GM21786 (cell line): ENCODE results near the gene SSBP2.
"Not testable (repeated sequence)": the region's sequence is repeated elsewhere in the genome, so short reads cannot be mapped to it uniquely, and the experiment has no call there.

Source experiments
- ATAC-seq: cut with Tn5 transposase; IDR thresholded peaks from one replicate; pipeline ENCODE4 v1.9.1; 2021; ENCODE audit not compliant: unreplicated experiment

The SSBP2 gene

DNA sequence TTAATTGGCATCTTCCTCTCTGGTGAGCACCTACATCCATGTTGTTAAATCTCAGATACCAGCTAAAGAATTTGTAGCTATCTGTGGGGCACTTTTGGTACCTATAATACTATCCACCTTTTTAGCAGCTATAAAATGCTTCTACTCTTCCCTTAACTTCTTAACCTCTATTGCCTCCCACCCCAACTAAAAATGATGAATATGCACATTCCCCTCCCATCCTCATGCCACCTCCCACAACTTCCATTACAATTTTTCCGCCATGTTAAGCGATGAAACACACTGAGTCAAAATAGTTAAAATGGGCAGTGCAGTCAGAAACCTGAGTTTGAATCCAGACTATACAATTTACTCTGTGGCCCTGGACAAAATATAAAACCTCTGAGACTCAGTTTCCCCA, 10.1 kb downstream of the SSBP2 start:
- ATAC-seq: no peak

DNA sequence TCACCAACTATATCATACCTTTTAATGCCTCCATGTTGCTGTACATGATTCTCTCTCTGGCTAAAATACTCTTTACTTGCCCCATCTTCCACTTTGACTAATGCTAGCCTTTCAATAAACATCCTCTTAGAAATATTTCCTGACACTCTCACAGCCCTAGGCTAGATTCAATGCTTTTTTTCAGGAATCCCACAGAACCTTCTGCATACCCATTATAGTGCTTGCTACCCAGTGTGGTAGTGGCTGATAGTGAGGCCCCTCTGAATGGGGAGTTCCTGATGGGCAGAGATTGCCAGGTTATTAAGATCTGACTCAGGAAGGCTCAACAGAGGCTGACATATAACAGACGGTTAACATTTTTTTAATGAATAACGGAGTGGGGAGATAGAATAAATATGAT, 11.6 kb downstream of the SSBP2 start:
- ATAC-seq: no peak

DNA sequence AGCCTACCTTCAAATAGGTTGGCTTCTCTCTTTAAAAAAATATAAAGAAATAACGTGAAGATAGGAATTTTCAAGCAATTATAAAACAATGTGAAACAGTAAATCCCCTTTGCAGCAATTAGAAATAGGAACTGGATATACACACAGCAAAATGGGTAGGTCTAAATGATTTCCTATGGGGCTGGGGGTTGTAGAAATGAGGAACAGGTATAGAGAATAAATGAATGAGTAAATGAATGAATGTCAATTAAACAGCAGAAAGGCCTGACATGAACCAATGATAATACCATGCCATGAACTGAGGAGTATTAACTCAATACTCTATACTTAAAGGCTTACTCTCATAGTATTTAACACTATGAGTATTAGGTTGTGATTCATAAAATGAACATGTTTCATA, 21.6 kb downstream of the SSBP2 start:
- ATAC-seq: no peak

DNA sequence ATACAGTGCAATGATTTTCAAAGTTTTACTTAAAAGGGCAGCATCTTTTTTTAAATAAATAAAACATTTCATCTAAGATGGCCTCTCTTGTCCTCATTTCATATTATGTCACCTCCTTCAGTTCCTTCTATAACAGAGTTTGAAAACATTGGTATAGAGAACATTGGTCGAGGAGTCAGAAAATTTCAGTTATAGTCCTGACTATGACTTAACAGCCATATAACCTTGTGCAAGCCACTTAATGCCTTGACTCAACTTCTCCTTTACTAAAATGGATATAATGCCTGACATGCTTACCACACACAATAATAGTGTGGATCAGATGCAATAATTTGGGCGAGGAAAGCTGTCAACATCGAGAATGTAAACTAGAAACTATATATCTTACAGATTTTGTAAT, 22.6 kb downstream of the SSBP2 start:
- ATAC-seq: no peak

DNA sequence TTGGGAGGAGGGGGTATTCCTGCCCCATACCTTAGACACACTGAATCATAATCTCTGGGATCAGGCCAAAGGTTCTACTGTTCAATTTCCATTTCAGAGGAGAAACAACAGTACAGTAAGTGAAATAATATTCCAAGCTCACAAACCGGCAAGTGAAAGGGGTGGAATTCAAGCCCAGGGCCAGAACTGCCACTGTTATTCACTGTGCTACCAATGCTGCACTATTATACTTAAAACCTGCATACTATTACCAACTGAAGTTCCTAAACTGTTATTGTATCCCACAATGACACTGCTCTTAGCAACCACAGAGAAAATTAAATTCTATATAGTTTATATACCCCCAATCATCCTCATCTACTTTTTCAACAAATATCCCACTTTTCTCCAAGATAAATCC, 24.6 kb downstream of the SSBP2 start:
- ATAC-seq: no peak

DNA sequence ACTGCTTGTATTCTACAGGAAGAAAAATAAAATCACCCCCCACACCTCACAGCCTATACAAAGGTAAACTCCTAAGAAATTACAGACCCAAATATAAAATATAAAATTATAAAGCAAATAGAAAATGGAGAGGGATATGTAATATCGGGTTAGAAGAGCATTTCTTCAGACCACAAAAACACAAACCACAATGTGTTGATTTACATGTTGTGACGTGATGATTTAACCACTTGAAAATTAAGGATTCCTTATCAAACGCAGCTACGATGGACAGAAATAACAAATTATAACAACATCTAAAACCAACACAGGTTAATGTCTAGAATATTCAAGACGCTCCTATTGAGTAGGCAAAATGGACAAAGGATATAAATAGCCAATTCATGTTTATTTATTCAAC, 26.3 kb downstream of the SSBP2 start:
- no peak for ATAC-seq

DNA sequence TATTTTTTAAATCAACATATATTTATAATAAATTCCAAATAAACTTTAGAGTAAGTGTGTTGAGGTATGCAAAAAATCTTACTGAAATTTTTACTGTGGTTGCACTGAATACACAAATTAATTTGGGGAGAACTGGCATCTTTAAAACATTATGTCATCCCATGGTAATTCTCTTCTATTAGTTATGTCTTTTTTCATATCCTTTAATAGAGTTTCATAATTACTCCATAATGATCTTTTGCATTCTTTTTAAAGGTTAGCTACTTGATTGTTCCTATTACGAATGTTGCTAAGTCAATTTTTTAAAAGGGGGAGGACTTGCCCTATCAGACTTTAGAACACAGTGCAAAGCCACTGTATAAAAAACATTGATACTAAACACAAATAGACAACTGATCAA, 26.8 kb downstream of the SSBP2 start:
- ATAC-seq: no peak

DNA sequence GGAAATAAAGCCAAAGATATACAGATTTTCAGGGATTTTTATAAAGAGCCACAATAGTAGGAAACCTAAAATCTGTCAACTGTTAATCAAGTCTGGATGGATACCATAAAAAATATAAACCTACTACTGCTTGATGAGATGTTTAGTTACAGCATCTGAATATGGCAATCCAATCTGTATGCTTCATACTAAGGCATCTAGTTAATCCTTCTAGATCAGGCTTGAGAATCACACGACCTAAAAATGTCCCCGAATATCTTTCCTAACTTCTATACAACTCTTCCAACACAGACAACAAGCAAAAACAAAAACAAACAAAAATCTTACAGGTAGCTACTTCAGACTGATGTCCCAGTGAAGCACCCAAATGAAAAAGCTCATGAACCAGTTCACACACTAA, 29.8 kb downstream of the SSBP2 start:
- ATAC-seq: no peak

DNA sequence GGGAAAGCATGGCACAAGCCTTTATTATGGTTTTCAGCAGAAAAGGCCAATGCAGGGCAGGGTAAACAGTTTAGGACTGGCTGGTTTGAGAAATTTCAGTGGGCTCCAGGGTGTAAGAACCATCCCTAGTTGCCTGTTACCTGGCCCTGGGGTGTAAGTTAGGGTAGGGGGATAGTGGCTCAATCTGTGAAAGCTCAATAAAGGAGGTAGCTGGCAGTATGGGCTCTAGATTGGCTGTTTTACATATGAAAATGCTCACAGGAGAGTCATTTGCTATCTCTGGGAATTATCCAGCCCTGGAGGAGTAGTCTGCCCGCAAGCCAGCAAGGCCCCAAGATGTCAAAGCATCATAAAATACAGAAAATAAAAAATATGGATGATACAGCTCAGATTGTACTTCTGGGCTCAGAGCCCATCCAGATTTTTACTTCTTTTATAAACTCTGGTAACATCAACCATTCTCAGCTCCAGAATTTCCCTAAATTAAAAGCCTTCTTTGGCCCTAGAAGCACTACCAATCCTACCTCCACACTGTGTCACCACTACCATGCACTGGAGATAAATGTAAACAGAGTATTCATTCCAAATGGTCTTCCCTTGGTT, 31.1 kb downstream of the SSBP2 start:
- ATAC-seq: no peak

DNA sequence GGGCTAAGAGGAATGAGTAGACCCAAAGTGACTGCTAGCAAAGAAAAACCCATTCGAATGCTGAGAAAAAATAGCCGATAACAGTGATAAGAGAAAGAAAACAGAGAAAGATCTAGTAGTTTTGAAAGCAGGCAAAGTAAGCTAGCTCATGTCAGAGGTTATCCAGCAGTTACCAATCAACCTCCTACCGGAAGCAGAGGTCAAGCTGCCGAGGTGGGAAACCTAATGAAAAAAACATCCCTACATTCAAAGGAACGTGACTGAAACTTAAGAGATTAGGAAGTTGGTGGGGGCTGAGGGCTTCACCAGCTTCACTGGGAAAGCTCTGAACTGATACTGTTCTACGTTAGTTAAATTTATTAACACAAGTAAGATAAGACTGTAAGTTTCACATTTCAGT, 32.6 kb downstream of the SSBP2 start:
- ATAC-seq: no peak

DNA sequence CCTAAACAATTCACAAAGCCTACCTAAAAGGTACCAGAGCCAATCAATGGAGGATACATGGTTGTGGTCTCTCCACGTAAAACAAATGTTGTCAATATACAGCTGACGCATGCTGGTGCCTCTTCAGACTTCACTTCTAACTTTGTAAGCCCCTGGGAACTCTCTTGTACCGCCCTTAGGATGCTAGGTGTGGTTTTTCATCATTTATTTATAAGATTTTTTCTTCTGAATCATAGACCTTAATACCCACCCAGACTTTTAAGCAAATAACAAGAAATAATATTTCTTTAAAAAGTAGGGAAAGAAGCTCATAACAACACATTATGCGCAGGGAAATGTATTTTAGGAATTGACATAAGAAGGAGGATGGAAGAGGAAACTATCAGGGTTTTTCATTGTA, 33.0 kb downstream of the SSBP2 start:
- no peak for ATAC-seq

DNA sequence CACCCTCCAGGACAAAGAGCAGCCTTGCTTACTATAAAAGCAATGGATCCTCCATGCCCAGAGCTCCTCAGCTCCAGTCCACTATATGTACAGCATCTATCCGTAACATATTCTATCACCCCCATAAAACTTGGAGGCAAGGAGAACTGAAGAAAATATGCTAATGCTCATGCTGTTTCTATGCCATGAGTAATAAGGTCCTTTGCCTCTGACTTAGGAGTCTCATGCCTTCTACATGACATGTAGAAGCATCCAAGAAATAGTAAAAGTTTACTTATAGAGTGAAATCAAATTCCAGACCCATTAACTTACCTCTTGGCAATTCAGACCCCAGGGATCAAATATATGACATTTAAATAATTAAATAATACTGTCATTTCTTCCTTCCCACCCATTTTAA, 33.7 kb downstream of the SSBP2 start:
- ATAC-seq: no peak

DNA sequence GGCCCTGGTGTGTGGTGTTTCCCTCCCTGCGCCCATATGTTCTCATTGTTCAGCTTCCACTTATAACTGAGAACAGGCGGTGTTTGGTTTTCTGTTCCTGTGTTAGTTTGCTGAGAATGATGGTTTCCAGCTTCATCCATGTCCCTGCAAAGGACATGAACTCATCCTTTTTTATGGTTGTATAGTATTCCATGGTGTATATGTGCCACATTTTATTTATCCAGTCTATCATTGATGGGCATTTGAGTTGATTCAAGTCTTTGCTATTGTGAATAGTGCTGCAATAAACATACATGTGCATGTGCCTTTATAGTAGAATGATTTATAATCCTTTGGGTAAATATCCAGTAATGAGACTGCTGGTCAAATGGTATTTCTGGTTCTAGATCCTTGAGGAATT, 36.8 kb downstream of the SSBP2 start:
- not testable (repeated sequence) for ATAC-seq

DNA sequence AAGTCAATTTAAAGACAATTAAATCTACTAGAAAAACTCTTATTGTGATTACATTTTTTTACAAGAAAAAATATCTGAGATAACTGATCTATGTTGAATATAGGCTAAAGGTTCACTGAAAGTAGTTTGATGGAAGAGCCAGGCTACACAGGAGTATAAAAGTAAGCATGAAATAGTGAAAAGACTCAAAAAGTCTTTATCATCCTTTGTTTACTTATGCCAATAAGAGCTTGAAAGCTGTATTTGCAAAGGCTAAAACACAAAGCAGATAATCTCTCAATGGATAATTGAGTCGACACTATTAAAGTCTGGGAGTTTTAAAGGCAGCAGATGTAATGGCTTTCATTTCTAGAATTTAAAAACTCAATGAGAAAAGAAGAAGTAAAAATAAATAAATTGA, 42.0 kb downstream of the SSBP2 start:
- no peak for ATAC-seq

DNA sequence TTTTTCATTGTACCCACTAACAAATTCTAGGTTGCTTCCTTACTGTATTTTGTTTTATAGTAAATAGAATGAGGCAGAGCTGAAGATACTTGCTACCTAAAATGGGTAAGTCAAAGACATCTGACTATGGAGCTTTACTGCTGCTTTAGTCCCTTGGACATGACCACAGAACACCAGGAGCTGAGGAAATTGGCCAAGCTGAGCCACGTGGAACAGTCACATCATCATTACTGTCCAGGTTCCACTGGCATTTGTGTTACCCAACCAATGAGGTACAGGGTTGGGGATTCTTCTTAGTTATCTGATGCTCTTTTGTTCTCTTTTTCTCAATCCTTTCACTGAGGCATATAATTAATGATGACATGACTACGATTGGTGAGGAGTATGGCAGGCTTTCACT, 47.1 kb downstream of the SSBP2 start:
- no peak for ATAC-seq

DNA sequence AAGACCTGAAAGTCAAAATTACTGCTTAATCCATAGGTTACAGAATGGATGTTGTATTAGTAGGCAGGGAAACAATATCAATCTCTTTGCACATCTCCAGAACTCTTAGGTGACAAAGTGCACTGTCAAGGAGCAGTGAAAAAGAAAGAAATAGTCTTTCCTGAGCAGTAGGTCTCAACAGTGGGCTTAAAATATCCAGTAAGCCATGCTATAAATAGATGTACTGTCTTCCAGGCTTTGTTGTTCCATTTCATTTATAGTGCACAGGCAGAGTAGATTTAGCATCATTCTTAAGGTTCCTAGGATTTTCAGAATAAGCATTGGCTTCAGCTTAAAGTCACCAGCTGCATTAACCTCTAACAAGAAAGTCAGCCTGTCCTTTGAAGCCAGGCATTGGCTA, 50.7 kb downstream of the SSBP2 start:
- no peak for ATAC-seq

DNA sequence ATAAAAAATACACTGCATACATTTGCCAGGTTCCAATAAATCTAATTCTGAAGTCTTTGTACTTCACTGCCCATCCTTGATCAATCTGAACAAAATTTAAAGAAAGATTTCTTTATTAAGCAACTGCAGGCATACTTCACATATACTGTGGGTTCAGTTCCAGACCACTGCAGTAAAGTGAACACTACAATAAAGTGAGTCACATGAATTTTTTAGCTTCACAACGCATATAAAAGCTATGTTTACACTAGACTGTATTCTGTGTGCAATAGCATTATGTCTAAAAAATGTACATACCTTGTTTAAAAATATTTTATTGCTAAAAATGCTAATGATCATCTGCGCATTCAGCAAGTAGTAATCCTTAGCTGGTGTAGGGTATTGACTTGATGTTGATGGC, 52.1 kb downstream of the SSBP2 start:
- ATAC-seq: no peak

DNA sequence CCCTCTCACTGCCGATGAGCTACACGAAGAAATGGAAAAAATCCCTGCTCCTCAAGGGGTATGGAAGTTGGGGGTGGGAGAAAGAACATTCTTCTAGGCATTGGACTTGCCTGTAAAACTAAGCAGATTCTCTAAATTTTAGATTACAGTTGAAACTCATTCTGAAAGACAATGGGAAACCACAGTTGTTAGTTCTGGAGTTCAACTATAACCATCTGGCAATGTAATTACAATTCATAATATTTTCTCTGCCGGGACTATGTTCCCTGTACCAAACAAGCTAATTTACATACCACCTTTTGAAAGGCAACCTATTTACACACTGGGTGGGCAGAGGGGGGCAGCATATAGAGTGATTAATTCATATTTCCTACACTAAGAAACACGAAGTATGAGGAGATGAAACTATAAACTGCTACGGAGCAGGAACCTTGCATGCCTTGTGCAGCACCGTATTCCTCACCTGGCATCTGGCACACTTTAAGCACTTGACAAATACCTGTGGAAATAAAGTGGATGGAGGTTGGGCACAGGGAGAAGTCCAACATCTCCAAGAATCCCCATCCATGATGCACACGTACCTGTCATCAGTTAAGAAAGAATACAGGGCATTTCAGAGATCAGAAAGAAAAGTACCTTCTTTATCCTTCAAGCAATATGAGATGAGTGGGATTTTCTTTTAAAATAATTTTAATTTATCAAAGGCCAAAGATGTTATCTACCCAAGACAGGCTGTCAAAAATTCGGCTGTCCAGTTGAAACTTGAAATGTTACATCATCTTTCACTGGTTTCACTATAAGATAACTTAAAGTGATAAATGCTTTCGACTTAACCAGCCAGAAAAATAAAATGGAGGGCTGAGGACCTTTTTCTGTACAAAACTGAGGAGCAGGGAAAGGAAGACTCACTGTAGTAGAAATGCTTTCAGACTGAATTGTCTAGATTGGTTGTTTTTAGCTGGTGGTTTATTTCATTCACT, 54.2 kb downstream of the SSBP2 start:
- no peak for ATAC-seq

DNA sequence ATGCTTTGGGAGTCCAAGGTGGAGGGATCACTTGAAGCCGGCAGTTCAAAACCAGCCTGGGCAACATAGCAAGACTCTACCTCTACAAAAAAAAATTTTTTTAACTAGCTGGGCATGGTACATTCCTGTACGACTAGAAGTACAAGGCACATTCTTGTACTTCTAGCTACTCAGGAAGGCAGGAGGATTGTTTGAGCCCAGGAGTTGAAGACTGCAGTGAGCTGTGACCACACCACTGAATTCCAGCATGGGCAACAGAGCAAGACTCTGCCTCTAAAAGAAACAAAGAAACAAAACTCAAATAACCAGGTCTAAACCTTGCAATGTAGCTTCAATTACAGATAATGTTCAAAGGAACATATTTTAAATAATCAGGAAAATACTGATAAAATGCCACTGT, 56.2 kb downstream of the SSBP2 start:
- no peak for ATAC-seq

DNA sequence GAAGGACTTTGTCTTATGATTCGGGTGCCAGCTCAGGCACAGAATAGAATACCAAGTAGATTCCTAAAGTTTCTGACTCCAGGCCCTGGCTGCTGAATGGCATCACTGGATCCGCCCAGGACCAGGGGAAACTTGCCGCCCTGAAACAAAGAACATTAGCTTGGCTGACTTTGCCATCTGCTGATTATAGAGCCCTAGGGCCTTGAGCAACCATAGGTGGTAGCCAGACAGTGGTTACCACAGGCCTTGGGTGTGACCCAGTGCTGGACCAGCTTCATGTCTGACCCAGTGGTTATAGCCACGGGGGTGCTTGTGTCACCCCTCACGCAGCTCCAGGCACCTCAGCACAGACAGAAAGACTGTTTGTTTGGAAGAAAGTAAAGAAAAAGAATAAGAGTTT, 62.7 kb downstream of the SSBP2 start:
- no peak for ATAC-seq

DNA sequence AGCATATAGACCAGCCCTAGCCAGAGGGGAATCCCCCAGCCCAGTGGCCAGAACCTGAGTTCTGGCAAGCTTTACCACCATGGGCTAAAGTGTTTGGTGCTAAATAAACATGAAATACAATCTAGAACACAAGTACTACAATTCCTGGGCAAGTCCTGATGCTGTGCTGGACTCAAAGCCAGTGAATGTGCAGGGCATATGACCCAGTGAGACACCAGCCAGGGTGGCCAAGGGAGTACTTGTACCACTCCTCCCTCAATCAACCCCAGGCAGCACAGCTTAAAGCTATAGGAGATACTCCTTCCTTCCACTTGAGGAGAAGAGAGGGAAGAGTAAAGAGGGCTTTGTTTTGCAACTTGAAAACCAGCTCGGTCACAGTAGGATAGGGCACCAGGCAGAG, 63.6 kb downstream of the SSBP2 start:
- no peak for ATAC-seq

DNA sequence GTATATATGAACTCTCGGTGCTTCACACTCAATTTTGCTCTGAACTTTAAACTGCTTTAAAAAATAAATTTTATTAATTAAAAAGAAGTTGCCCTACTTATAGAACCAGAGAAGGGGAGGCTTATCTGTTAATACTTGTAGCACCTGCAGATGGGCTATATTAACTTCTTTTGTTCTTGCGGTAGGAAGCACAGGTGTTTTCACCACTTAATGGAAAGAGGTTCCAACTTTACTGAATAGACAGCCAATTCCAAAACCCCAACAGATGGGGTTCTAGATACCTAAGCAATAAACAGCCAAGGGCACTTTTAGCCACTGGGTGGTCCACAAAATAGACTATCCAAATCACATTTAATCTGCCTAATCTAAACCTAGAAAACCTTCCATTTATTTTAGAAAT, 65.4 kb downstream of the SSBP2 start:
- ATAC-seq: no peak

DNA sequence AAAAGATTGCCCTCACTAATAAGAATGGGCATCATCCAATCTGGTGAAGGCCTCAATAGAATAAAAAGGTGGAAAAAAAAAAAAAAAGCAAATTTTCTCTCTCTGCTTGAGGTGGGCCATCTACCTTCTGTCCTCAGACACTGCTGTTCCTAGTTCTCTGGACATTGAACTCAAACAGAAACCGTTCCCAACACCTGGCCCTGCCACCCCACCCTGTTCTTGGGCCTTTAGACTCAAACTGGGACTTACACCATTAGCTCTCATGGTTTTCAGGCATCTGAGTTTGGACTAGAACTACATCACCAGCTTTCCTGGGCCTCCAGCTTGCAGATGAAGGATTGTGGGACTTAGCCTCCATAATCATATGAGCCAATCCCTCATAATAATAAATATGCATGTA, 71.0 kb downstream of the SSBP2 start:
- no peak for ATAC-seq
